Coronary artery (tissue), 2 donors: ENCODE results near the gene PTRH1.

Experiments used
- DNase-seq: peaks from one replicate; pipeline ENCODE4 v3.0.0-alpha.2; 2017; ENCODE audit warnings: low spot score
- H3K27ac ChIP-seq, 2 donors: fragments of 200-600 bp; sonication (generic); one replicate each; pipeline ENCODE4 v1.5.1; 2016 to 2019
- H3K4me3 ChIP-seq: fragments of 200-600 bp; sonication (generic); 2 replicates; pipeline ENCODE4 v1.5.1; 2016; ENCODE audit warnings: mild to moderate bottlenecking, moderate library complexity
- TF ChIP-seq, protein P1 (sequence below): fragments of 200-600 bp; sonication (generic); IDR thresholded peaks from one replicate; pipeline ENCODE4 v1.5.1; 2019; ENCODE audit warnings: antibody characterized with exemption

PTRH1 gene

DNA sequence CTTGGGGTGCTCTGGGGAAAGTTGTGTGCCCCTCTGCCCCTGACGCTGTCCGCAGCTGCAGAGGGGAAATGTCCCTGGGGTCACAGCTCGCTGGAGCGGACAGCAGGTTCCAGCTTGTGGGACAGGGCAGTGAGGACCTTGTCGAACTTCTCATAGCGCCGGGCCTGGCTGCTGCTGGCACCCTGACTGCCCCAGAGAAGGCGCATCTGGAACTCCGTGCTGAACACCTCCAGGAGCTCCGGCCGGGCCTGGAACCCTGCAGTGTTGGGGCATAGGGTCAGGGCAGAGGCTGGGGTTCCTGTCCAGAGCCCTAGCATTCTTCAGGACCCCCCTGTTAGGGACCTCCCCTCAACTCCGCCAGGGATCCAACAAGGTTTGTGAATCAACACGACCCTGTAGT, 23.2 kb upstream of the PTRH1 start:
- no peak for DNase-seq
- Histone ChIP-seq H3K4me3 (no peak overlapping the region), H3K27ac (no peak overlapping the region)
- TF ChIP-seq, protein P1, sequence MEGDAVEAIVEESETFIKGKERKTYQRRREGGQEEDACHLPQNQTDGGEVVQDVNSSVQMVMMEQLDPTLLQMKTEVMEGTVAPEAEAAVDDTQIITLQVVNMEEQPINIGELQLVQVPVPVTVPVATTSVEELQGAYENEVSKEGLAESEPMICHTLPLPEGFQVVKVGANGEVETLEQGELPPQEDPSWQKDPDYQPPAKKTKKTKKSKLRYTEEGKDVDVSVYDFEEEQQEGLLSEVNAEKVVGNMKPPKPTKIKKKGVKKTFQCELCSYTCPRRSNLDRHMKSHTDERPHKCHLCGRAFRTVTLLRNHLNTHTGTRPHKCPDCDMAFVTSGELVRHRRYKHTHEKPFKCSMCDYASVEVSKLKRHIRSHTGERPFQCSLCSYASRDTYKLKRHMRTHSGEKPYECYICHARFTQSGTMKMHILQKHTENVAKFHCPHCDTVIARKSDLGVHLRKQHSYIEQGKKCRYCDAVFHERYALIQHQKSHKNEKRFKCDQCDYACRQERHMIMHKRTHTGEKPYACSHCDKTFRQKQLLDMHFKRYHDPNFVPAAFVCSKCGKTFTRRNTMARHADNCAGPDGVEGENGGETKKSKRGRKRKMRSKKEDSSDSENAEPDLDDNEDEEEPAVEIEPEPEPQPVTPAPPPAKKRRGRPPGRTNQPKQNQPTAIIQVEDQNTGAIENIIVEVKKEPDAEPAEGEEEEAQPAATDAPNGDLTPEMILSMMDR = no peak

- TF ChIP-seq, protein P1 = no peak
- Histone ChIP-seq H3K27ac (peak overlapping the region; percentile 96 to 97), H3K4me3 (no peak overlapping the region)
- DNase-seq = no peak
Measured at GRCh38 chr9:127735530-127736185, 20.2 kb upstream of the PTRH1 start.

DNA sequence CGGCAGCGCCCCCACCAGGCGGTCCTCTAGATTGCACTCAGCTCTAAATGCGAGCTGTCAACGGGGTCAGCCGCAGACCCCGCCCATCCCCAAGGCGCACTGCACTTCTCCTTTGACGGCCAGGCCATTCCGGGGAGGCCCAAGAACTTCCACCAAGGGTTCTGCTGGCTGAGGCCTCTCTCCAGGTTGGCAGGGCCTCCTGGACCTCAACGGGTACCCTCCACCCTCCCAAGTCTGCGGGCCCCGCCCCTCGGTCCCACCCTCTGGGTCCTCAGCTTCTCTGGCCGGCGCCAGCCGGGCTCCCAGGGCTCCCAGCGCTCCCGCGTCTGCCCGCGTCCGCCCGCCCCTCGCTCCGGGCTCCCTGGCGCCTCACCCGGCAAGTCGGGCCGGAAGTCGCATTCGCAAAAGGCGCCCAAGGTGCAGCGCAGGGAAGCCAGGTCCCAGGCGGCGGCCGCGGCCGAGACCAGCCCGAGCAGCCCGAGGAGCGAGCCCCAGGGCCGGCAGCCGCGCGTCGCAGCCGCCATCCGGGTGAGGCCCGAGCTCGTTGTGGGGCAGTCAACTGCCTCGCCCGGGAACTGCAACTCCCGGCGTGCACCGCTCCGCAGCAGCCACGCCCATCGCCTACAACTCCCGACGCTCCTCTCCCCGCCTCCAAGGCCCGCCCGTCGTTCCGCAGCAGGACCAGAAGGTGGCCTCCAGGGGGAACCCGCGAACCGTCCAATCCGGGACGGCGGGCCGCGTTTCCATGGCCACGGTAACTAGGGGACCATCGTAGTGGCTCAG, 19.5 kb upstream of the PTRH1 start, which contains the start of gene TOR2A:
Gene TOR2A, minus strand, starts transcription at position 548 of the 783 bp plus-strand sequence. Its CDS starts 24 bp downstream, at position 524.
- peak within 1 kb of the TSS; percentile 96 to 97 for H3K27ac ChIP-seq
- DNase-seq = peak; percentile 99
- TF ChIP-seq, protein P1 = peak; percentile 90
- peak within 1 kb of the TSS; percentile 79 for H3K4me3 ChIP-seq

DNA sequence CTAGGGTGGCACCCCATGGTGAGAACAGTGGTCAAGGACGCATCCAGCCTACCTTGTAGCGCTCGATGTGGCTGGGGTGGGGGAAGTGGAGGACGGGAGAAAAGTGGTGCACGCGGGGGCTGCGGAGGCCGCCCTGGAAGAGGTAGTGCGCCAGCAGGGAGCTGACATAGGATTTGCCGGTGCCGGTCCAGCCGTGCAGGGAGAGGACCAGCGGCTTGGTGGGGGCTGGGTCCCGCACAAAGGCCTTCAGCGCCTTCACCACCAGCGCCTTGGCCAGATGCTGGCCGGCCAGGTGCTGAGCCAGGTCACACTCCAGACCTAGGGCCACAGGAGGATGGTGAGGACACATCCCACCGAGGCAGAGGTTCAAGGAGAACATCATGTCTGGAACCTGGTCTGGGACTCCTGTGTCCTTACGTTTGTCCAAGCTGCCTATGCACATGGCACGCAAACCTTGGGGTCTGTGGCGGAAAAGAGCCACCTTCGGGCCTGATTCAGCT, 18.8 kb upstream of the PTRH1 start:
- TF ChIP-seq, protein P1 = no peak
- no peak for DNase-seq
- Histone ChIP-seq H3K27ac (peak overlapping the region; percentile 96 to 97), H3K4me3 (peak overlapping the region; percentile 79)

GRCh38 chr9:127733614-127734013, 18.2 kb upstream of the PTRH1 start:
- no peak for DNase-seq

GRCh38 chr9:127732444-127732843, 17.0 kb upstream of the PTRH1 start:
- no peak overlapping the region for H3K27ac ChIP-seq
- TF ChIP-seq, protein P1 = no peak
- DNase-seq = no peak

More at GRCh38 chr9:127733614-127734013, 18.2 kb upstream of the PTRH1 start:
- Histone ChIP-seq H3K4me3 (no peak overlapping the region), H3K27ac (no peak overlapping the region)
- TF ChIP-seq, protein P1 = no peak

More at GRCh38 chr9:127732444-127732843, 17.0 kb upstream of the PTRH1 start:
- no peak overlapping the region for H3K4me3 ChIP-seq
